ENCODE measurements around the gene ROBO1.

The ROBO1 gene

GRCh38 chr3:78986416-78987101, 781.2 kb downstream of the ROBO1 start:
- no peak for DNase-seq (ENCODE audit: low read depth)
- no peak overlapping the region for H3K4me3 ChIP-seq (ENCODE audit: low read depth, low read length)
- no peak for TF ChIP-seq CTCF (IDR thresholded peaks at IDR 0.05; ENCODE audit: low read depth, low read length, missing control alignments)

- H3K4me3 ChIP-seq (ENCODE audit: low read depth, low read length), result no peak overlapping the region
- no peak for DNase-seq (ENCODE audit: low read depth)
- TF ChIP-seq CTCF (IDR thresholded peaks at IDR 0.05; ENCODE audit: low read depth, low read length, missing control alignments), result no peak
These were observed 781.8 kb downstream of the ROBO1 start for GRCh38 chr3:78985981-78986380.

- no peak for DNase-seq (ENCODE audit: low read depth)
- TF ChIP-seq CTCF (IDR thresholded peaks at IDR 0.05; ENCODE audit: low read depth, low read length, missing control alignments), result no peak
- H3K4me3 ChIP-seq (ENCODE audit: low read depth, low read length), result no peak overlapping the region
These were observed 788.8 kb downstream of the ROBO1 start for GRCh38 chr3:78979028-78979427.

- no peak for DNase-seq (ENCODE audit: low read depth)
- no peak for TF ChIP-seq CTCF (IDR thresholded peaks at IDR 0.05; ENCODE audit: low read depth, low read length, missing control alignments)
- no peak overlapping the region for H3K4me3 ChIP-seq (ENCODE audit: low read depth, low read length)
These were observed 789.8 kb downstream of the ROBO1 start for GRCh38 chr3:78978037-78978436.

- no peak for DNase-seq (ENCODE audit: low read depth)
- no peak overlapping the region for H3K4me3 ChIP-seq (ENCODE audit: low read depth, low read length)
- TF ChIP-seq CTCF (IDR thresholded peaks at IDR 0.05; ENCODE audit: low read depth, low read length, missing control alignments), result no peak
These were observed 790.7 kb downstream of the ROBO1 start for GRCh38 chr3:78977073-78977472.

- no peak for TF ChIP-seq CTCF (IDR thresholded peaks at IDR 0.05; ENCODE audit: low read depth, low read length, missing control alignments)
- DNase-seq (ENCODE audit: low read depth), result no peak
- H3K4me3 ChIP-seq (ENCODE audit: low read depth, low read length), result no peak overlapping the region
These were observed 791.6 kb downstream of the ROBO1 start for GRCh38 chr3:78976200-78976599.

- H3K4me3 ChIP-seq (ENCODE audit: low read depth, low read length), result no peak overlapping the region
These were observed 793.5 kb downstream of the ROBO1 start for GRCh38 chr3:78974181-78974790.

More at GRCh38 chr3:78974181-78974790, 793.5 kb downstream of the ROBO1 start:
- no peak for DNase-seq (ENCODE audit: low read depth)
- no peak for TF ChIP-seq CTCF (IDR thresholded peaks at IDR 0.05; ENCODE audit: low read depth, low read length, missing control alignments)
